VCaP (cell line): Measurements from ENCODE around the gene ARHGEF11.

Experiments
- H3K27ac ChIP-seq: fragments of 450-650 bp; 2 replicates; pipeline ENCODE4 v1.5.1; 2017
- TF ChIP-seq, protein P1 (sequence below): fragments of 450-650 bp; conservative IDR thresholded peaks from 2 replicates; pipeline ENCODE4 v1.5.1; 2017; ENCODE audit warnings: mild to moderate bottlenecking, moderate library complexity

ARHGEF11 gene

DNA sequence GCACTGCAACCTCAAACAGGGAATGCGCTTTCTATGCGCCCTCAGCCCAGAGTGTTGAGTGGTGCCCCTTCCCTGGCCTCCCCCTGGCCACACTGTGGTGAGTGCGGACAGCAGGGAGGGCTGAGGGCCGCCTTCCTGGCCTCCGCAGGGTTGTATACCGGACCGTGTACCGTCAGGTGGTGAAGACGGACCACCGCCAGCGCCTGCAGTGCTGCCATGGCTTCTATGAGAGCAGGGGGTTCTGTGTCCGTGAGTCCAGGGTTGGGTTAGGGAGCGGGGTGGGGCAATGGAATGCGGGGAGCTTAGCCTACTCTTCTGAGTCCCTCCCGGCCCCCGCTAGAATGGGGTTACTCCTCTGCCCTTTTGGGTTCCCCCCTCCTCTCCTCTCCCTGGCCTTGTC lies 140.4 kb downstream of the ARHGEF11 start:
- TF ChIP-seq, protein P1, sequence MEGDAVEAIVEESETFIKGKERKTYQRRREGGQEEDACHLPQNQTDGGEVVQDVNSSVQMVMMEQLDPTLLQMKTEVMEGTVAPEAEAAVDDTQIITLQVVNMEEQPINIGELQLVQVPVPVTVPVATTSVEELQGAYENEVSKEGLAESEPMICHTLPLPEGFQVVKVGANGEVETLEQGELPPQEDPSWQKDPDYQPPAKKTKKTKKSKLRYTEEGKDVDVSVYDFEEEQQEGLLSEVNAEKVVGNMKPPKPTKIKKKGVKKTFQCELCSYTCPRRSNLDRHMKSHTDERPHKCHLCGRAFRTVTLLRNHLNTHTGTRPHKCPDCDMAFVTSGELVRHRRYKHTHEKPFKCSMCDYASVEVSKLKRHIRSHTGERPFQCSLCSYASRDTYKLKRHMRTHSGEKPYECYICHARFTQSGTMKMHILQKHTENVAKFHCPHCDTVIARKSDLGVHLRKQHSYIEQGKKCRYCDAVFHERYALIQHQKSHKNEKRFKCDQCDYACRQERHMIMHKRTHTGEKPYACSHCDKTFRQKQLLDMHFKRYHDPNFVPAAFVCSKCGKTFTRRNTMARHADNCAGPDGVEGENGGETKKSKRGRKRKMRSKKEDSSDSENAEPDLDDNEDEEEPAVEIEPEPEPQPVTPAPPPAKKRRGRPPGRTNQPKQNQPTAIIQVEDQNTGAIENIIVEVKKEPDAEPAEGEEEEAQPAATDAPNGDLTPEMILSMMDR: no peak

DNA sequence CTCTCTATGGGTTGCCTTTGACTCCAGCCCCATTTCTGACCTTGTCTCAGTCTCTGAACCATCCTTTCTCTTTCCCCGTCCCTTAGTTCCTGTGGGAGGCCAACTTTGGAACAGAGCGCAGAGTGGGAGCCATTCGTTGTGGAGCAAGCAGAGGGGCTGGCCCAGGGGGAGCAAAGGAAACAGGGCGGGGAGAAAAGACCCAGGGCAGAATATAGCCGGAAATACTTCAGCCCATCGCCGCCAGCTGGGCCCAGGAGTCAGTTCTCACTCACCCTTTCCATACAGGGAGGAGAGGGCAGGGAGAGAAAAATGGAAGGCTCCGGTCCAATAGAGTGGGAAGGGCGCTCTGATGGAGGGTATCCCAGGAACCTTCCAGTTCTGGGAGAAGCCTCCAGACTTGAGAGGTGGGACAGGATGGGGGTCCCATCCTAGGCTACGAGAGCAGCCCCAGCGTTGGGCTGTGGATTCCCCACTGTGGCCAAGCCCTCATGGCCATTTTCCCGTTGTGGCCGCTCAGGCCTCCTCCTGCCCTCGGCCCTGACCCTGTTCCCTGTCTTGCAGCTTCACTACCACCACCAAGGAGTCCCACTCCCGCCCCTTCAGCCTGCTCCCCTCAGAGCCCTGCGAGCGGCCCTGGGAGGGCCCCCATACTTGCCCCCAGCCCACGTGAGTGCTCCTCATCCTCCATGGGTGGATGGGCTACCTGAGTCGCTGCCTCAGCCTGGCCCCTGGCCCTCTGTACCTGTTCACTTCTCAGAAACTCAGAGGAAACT lies 141.2 kb downstream of the ARHGEF11 start:
- TF ChIP-seq, protein P1: no peak
- H3K27ac ChIP-seq: no peak overlapping the region

More for the DNA sequence above, 140.4 kb downstream of the ARHGEF11 start:
- H3K27ac ChIP-seq: no peak overlapping the region

DNA sequence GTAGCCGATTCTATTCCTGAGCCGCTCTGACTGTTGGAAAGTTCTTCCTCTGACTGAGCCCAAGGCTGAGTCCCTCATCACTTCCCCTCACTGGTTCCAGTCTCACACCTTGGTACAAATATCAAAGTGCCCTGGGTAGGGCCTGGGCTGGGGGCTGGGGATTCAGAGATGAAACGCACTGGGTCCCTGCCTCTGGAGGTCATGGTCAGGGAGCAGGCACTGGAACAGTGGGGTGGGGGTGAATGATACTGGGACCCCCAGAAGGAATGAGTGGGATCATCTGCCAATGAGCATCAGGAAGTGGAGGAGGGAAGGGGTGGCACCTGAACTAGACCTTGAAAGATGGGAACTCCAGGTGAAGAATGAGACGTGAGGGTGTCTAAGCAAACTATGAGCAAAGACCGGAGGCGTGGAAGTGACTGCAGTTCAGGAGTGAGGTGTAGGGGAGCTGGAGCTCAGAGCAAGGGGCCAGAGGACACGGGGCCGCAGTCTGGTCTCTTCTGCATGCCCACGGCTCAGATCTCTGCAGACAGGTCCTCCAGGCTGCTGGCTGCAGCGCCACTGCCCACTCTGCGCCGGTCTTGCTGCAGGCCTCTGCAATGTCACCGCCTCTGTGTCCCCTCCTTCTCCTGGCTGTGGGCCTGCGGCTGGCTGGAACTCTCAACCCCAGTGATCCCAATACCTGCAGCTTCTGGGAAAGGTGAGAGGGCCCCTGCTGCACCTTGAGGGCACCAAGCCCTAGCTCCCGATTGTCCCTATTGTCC lies 142.0 kb downstream of the ARHGEF11 start:
- TF ChIP-seq, protein P1: no peak
- no peak overlapping the region for H3K27ac ChIP-seq

DNA sequence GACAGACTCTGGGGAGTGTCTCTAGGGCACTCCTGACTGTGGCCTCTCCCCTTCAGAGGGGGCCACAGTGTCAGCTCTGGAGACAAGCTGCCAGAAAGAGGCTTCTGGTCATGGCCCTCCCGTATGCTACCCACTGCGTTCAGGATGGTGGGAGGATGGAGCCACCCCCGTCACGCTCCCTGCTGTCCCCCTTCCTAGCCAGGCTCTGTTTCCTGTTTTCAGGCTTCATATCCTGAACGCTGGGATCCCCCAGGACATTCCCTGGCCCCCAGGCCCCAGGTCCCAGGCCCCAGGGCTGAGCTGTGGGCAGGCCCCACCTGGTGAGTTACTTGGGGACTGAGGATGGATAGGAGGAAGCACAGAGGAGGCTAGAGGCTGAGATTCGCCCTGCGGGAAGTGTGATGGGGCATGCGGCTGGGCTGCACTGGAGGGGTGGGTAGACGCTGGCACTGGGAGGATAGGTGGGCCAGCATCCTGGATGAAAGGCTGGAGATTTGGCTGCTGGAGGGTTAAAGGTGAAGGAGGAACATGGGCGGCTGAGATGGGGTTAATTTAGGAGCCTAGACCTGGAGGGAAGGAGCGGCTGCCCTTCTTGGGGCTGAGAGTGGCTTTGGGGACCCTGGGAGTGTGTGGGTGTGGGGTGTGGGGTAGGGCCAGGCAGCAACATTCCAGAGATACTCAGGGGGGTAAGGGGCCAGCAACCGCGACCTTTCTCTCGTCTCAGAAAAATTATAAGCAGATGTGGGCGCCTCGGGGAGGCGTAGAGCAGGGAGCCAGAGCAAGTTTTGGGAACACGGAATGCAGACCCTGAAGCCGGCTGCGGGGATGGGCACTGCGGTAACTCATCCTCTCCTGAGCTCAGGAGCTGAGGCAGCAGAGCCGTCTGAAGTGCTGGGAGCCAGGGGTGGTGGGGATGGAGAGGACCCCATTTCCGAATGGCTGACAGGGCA lies 143.3 kb downstream of the ARHGEF11 start:
- H3K27ac ChIP-seq: no peak overlapping the region
- TF ChIP-seq, protein P1: no peak

DNA sequence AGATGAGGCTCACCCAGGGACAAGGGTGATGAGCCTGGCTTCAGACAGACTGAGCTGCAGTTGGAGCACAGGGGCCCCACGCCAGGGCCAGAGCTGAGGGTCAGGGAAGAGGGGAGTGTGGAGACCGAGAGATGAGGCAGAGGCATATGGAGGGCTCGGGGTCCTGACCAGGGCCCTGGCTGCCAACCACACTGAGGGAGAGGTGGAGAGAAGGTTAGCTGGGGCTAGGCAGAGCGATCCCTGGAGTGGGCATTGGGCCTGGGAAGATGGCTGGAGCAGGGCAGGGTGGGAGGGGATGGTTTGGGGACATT lies 144.0 kb downstream of the ARHGEF11 start:
- no peak overlapping the region for H3K27ac ChIP-seq
- TF ChIP-seq, protein P1: no peak

DNA sequence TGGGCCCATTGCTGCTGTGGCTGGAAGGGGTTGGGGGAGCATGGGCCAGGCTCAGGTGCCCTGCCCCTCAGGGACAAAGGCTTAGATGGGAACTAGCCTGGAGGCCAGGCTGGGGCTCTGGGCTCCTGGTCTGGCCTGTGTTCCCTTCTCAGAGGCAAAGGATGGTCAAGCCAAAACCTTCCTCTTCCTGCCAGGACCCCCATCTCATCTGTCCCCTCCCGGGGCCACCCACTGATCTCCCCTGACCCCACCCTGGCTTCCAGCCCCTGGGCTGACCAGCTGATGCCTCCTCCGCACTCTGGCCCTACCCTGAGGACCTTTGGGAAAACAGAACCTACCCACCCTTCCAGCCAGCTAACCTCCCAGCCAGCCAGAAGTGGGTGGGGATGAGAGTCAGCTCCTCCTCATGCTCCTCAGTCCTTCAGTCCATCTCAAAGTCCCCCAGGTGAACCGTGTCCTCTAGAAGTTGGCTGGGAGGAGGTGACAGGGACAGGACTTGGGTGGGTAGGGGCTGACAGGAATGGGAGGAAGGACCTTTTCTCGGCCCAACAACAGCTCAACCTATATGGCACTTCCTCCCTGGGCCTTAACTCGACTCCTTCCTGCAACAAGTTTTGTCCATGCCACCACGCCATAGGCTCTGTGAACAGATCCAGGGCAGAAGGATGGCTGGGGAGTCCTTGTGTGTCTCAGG lies 144.5 kb downstream of the ARHGEF11 start:
- H3K27ac ChIP-seq: no peak overlapping the region
- TF ChIP-seq, protein P1: no peak
